ENCODE data around the gene DPT. TPM values are rescaled to one million over a fixed set of nuclear protein-coding genes. Genes with fewer than 3 reads are reported as not detected.
A peak's percentile ranks its signal among the peaks of the same experiment; 100 is the strongest.

The DPT gene
- total RNA-seq, 1 donor from 2014 or later, result 17.2 TPM

- intact Hi-C loops (cut with DNase I), result no loop called here
- ATAC-seq (no peak), DNase-seq (ENCODE audit: low spot score) (no peak)
These were observed 13.4 kb upstream of the DPT start for GRCh38 chr1:168742386-168742785.

GRCh38 chr1:168739908-168740307 is 10.9 kb upstream of the DPT start:
- intact Hi-C loops (cut with DNase I), result no loop called here
- DNase-seq (ENCODE audit: low spot score) (no peak), ATAC-seq (no peak)

- intact Hi-C loops (cut with DNase I), result no loop called here
- DNase-seq (ENCODE audit: low spot score) (no peak), ATAC-seq (no peak)
These were observed 7.5 kb upstream of the DPT start for GRCh38 chr1:168736520-168736919.

DNA sequence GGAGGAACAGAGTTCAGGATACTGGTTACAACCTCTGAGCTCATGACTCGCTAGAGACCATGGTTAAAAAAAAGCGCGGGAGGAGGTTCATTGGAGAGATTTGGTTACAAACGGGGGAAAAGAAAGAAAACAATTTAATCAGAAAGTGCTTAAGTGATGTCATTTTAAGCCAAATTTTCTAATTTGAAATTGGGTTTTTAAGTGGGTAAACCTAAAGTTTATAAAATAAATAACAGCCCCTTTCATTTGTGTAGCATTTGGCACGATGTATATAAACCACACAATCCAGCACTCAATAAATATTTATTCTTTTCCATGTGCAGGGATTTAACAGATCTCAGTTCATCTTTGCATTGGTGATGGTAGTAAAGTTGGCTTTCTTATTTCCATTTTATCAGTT is 7.0 kb upstream of the DPT start:
- intact Hi-C loops (cut with DNase I), result loop anchor here (2.0 kb wide), 1 partner anchor 55 kb away; no protein-coding TSS in a partner anchor
- no peak for DNase-seq (ENCODE audit: low spot score)
- ATAC-seq, result no peak

DNA sequence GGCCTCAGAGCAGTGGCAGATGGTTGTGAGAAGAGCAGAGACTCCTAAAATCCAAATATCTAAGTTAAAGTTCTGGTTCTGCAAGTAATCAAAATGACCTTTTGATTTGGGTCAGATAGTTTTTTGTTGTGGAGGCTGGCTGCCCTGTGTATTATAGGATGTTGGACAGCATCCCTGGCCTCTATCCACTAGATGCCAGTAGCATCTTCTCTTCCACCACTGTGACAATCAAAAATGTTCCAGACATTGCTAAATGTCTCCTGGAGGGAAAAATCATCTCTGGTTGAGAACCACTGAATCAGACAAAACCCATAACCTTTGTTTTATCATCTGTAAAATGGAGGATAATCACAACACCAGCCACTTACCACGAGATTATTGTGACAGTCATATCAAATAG is 5.9 kb upstream of the DPT start:
- intact Hi-C loops (cut with DNase I), result loop anchor here (2.0 kb wide), 1 partner anchor 56 kb away; no protein-coding TSS in a partner anchor
- ATAC-seq (no peak), DNase-seq (ENCODE audit: low spot score) (no peak)

- no peak for ATAC-seq
- DNase-seq (ENCODE audit: low spot score), result no peak
- intact Hi-C loops (cut with DNase I), result loop anchor here (2.0 kb wide), 1 partner anchor 57 kb away; no protein-coding TSS in a partner anchor
These were observed 5.3 kb upstream of the DPT start for GRCh38 chr1:168734271-168734670.

DNA sequence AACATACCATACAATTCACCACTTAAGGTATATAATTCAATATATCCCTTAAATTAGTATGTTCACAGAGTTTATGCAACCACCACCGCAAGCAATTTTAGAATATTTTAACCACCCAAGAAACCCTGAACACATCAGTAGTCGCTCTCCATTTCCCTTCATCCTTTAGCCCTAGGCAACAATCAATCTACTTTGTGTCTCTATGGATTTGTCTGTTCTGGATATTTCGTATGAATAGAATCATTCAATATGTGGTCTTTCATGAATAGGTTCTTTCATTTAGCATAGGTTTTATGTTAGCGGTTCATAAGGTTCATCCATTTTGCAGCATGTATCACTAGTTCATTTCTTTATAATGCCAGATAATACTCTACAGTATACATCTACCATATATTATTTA is 4.2 kb upstream of the DPT start:
- no peak for ATAC-seq
- intact Hi-C loops (cut with DNase I), result no loop called here
- no peak for DNase-seq (ENCODE audit: low spot score)

DNA sequence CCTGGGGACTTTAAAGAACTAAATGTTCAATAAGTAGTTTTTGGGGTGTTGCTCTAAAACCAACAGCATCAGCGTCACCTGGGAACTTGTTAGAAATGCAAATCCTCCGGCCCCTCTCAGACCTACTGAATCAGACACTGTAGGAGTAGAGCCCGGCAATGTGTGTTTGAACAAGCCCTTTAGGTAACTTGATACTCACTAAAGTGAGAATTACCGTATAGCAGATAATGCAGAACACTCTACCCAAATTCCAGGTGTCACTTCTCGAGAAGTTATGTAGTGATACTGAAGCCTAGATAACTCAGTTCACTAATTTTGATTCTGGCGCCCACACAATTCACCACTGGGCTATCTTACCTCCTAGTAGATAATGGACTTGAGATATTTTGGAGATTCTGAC is 3.7 kb upstream of the DPT start:
- no peak for DNase-seq (ENCODE audit: low spot score)
- intact Hi-C loops (cut with DNase I), result no loop called here
- ATAC-seq, result no peak

GRCh38 chr1:168731244-168731953 is 2.4 kb upstream of the DPT start:
- ATAC-seq, result no peak
- DNase-seq (ENCODE audit: low spot score), result no peak
- intact Hi-C loops (cut with DNase I), result no loop called here

- DNase-seq (ENCODE audit: low spot score) (no peak), ATAC-seq (peak; percentile 33)
These were observed 398 bp upstream of the DPT start for GRCh38 chr1:168729405-168729802.

DNA sequence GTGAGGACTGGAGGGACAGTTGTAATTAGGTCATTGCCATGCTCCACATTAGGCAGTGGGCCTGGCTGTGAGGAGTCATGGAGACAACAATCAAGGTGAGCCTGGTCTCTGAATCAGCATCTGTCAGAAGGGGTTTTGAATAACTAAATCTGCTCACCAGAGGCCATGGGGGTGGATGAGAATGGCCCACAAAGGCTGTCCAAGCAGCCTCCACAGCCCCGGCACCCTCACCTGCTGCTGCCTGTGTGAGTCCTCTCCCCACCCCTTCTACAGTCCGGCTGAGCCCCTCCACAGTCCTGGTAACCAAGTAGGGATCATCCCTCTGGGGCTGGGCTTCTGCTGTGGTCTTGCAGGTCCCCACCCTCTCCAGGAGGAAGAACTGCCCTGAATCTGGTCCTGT is 2.3 kb downstream of the DPT start:
- no peak for DNase-seq (ENCODE audit: low spot score)
- no peak for ATAC-seq
- intact Hi-C loops (cut with DNase I), result no loop called here

More at GRCh38 chr1:168729405-168729802, 398 bp upstream of the DPT start:
- intact Hi-C loops (cut with DNase I), result no loop called here

DNA sequence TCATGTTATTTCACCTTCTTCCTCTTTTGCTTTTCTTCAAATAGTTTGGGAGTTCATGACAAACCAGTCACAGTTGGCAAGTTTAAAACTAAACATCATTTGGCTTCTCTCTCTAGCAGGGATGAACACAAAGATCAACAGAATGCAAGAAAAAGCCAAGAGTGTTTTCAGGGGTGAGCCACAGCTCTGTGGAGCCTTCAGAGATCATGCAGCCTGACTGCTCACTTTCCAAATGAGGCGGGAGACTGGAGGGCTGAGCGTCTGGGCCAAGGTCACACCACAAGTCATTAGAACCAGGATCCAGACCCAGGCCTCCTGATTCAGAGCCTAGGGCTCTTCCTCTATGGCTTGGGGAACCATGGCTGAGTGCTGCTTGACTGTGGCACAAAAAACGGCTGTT is 2.7 kb downstream of the DPT start:
- DNase-seq (ENCODE audit: low spot score), result peak; percentile 61
- peak; percentile 88 for ATAC-seq
- intact Hi-C loops (cut with DNase I), result no loop called here

DNA sequence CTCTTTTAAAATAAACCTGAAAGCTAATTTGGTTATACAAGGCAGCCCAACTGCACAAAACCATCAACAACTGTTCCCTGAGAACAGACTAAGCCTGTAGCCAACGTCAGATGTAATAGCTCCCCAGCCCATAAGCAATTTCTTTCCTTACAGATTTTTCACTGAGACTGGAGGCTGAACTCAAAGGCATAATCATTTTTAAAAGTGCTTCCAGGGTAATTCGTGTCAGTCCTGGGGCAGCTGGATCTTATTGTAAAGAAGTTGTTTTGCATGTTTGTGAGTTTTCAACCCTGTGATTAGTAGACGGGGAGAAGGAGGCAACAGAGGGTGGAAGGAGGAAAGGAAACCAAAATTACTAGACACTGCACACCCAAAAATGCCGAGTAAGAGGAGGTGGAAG is 3.2 kb downstream of the DPT start:
- DNase-seq (ENCODE audit: low spot score) (no peak), ATAC-seq (no peak)
- intact Hi-C loops (cut with DNase I), result no loop called here

GRCh38 chr1:168725060-168725459 is 3.9 kb downstream of the DPT start:
- intact Hi-C loops (cut with DNase I), result no loop called here
- ATAC-seq (no peak), DNase-seq (ENCODE audit: low spot score) (no peak)

- ATAC-seq (no peak), DNase-seq (ENCODE audit: low spot score) (no peak)
- intact Hi-C loops (cut with DNase I), result no loop called here
These were observed 6.0 kb downstream of the DPT start for GRCh38 chr1:168723000-168723399.

DNA sequence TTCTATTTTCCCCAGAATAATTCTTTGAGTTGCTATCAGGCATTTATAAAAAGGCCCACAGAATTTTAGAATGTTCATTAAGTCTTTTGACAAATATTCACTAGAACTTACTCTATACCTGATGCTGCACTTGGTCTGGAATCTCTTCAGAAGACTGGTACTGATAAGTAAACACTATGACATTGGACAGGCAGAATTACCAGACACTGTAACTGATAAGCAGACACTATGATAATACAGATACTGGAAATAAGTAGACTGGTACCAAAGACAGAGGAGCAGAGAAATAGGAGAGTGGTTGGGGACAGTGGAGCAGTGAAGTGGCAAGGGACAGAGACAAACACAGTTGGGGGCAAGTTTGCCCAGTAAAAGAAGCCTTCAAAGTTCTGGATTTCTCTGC is 8.2 kb downstream of the DPT start:
- DNase-seq (ENCODE audit: low spot score) (no peak), ATAC-seq (no peak)
- intact Hi-C loops (cut with DNase I), result no loop called here

DNA sequence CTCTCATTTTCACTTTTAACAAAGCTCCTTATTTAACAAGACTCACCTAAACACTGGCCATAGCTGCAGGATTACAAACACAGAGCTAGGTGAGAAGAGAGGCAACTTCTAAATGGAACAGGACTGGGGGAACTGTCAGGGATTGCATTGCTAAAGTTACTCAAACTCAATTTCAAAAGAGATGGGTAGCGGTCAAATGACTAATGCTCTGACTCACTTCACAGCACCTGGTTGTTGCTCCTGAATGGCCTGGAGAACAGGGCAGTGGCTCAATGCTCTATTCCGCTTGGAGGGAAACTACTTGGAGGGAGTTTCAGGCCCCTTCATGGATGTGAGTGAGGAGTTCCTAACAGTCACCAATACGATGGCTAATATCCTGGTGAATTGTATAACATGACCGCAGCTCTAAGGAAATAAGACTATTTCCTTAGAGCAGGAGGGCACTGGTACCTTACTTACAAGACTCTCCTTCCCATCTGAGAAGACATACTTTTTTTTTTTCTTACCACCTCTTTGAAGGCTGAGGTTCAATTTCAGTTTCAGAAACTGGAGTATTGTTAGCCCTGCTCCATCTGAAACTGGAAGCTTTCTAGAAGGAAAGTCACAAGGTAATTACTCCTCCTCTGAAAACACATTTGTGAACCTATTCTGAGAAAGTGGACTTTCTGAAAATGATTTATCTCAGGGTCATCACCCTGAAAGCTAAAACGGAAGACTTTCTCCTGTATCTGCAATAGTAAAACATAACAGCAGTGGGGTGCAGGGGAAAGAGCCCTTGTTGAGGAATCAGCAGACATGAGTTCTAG is 9.5 kb downstream of the DPT start:
- DNase-seq (ENCODE audit: low spot score) (no peak), ATAC-seq (no peak)
- intact Hi-C loops (cut with DNase I), result no loop called here

DNA sequence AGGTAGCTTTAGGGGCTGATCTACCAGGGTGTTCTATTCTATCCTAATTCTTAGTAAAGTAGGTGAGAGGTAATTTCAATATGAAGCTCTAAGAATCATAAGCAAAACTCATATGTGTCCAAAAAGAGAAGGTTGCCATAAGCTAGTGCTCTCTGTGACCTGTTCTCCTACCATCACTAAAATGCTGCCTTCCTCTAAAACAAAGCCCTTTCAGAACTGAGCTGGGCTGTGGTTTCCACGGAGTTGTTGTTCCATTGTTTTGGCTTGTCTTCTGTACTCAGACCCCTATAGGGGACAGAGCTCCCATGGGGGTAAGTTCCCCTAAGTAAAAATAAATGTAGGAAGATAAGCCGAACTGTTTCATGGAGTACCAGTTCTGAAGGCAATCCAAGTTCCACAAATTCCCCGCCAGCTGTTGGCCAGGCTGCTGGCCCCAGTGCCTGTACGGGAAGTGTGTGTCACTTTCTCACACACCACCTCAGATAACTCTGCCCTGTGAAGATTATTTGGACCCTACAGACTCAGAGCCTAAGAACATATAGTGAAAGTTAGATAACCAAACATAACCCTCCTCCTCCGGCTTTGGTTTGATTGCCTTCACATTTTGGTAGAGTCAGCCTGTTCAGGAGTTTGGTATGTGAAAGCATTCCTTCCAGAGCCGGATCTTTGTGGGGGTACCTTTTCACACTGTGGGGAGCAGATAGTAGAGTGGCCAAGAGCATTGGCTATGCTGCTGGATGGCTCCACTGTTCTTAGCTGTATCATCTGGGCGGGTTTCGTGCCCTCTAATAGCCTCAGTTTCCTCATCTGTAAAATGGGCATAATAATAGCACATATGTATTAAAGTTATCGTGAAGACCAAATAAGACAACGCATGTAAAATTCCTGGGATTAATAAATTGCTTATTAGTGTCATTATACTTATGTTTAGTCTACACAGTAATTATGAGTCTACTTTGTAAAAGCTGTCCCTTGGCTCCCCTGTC is 10.8 kb downstream of the DPT start:
- DNase-seq (ENCODE audit: low spot score), result no peak
- intact Hi-C loops (cut with DNase I), result no loop called here

DNA sequence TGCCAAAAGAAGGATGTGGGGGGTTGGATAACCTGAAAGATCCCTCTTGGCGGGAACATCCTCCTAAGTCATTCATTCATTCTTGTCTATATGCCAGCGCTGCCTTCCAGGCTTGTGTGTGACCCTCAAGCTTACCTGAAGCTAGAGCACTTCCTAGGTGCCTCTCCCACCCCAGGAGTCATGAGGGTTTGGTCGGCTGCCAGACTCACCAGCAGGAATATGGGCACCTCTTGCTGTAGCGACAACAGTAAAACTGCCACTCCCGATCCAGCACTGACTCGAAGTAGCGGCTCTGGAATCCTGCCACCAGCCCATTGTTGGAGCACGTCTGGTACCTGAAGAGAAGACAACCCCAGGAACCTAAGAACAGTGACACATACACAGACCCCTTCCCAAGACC is 15.0 kb downstream of the DPT start:
- intact Hi-C loops (cut with DNase I), result no loop called here
- DNase-seq (ENCODE audit: low spot score), result no peak
- ATAC-seq, result no peak

More for the DNA sequence above, 10.8 kb downstream of the DPT start:
- ATAC-seq, result no peak

Data from sciatic nerve (tissue), 2 donors.